Heart left ventricle (tissue), 16 donors: ENCODE measurements around the gene MRPL9. TPM values are rescaled to one million over a fixed set of nuclear protein-coding genes. Genes with fewer than 3 reads are reported as not detected.

Experiments used
- ATAC-seq, 4 donors: fragments of 200-7000 bp; cut with Tn5 transposase; one replicate each; pipeline ENCODE4 v1.9.1; 2020 to 2022; ENCODE audit warnings: moderate library complexity in 4 of 4, mild to moderate bottlenecking in 3 of 4, moderate number of reproducible peaks in 1 of 4
- DNase-seq, 5 donors: peaks; one replicate each; pipeline ENCODE4 v3.0.0-alpha.2; 2020
- H3K27ac ChIP-seq, 12 donors: fragments of 200-600 bp; sonication (generic) in 4 of 12; one replicate each; pipeline versions ENCODE4 v1.5.0 to v1.8.0; 2016 to 2022; ENCODE audit warnings: mild to moderate bottlenecking in 2 of 12
- H3K27me3 ChIP-seq, 9 donors: fragments of 200-600 bp; sonication (generic) in 2 of 9; one replicate each; pipeline versions ENCODE4 v1.5.1 to v1.8.0; 2016 to 2022; ENCODE audit warnings: mild to moderate bottlenecking in 3 of 9
- H3K36me3 ChIP-seq, 9 donors: fragments of 200-600 bp; sonication (generic) in 2 of 9; one replicate each; pipeline versions ENCODE4 v1.5.0 to v1.8.0; 2018 to 2022; ENCODE audit warnings: mild to moderate bottlenecking in 2 of 9
- H3K4me1 ChIP-seq, 12 donors: fragments of 200-600 bp; sonication (generic) in 4 of 12; one replicate each; pipeline versions ENCODE4 v1.5.0 to v1.8.0; 2016 to 2022; ENCODE audit warnings: mild to moderate bottlenecking in 3 of 12
- H3K4me3 ChIP-seq, 12 donors: fragments of 200-600 bp; sonication (generic) in 4 of 12; one replicate each; pipeline versions ENCODE4 v1.5.0 to v1.8.0; 2017 to 2022; ENCODE audit warnings: mild to moderate bottlenecking in 9 of 12, moderate library complexity in 4 of 12
- H3K9me3 ChIP-seq, 12 donors: fragments of 200-600 bp; sonication (generic) in 4 of 12; one replicate each; pipeline versions ENCODE4 v1.5.0 to v1.8.0; 2016 to 2022; ENCODE audit warnings: mild to moderate bottlenecking in 1 of 12
- POLR2A ChIP-seq, 2 donors: fragments of 450-650 bp; IDR thresholded peaks; one replicate each; pipeline ENCODE4 v1.6.1; 2017; ENCODE audit warnings: antibody characterized with exemption in 2 of 2, mild to moderate bottlenecking in 2 of 2, moderate library complexity in 2 of 2
- WGBS, 4 donors: extraction: QIAGEN DNeasy Blood & Tissue Kit in 2 of 4; methylation state at CpG; one replicate each; pipeline versions ENCODE4 v1.1.5 to v1.1.7; 2013 to 2018; 5-methylcytosine and 5-hydroxymethylcytosine counted together
- intact Hi-C, 10 donors: fragments of 100-400 bp; cut with DNase I; formaldehyde crosslinking; loops; one replicate each; pipeline versions ENCODE4 v1.11.1 to v1.14.2; 2022
- polyA plus RNA-seq, 2 donors: library from polyadenylated mRNA; stranded (reverse); fragments of 200-250 nt; gene quantifications; one replicate each; pipeline ENCODE4 v1.2.3, GENCODE V29; 2013
- total RNA-seq, 9 donors: library from RNA; depleted of rRNA in 2 of 9; stranded (reverse); fragments of >200 nt in 2 of 9; fragmentation: NEBNext Ultra II Directional in 3 of 9; extraction: Animal tissue kit (Norgen Biotek cat#: 25700) in 3 of 9; gene quantifications; one replicate each; pipeline versions ENCODE4 v1.1.0 to v1.2.4, GENCODE V29; 2016 to 2023
- TF ChIP-seq, protein P1 (sequence below), 12 donors: fragments of 200-600 bp; sonication (generic) in 4 of 12; IDR thresholded peaks; one replicate each; pipeline versions ENCODE4 v1.5.0 to v1.8.0; 2018 to 2022; ENCODE audit warnings: antibody characterized with exemption in 12 of 12, mild to moderate bottlenecking in 5 of 12
- donor health status: ischemic (EF 13 %, LVEDD 7.1; RV severe dilation, severe dysfunction).
- donor health status: healthy with polysubstance abuse.
- donor health status: DM: no; HTN: yes; CAD: no.
- donor health status: DM: no; HTN: no; CAD: no.
- donor health status: ischemic (EF 25% LVEDD 6.9; RV normal size, moderate dysfunction).
- donor health status: ischemic (EF 25% LVEDD 5.7; RV mildly dilated, moderate dysfunction).
- donor health status: healthy.
- donor health status: DM: yes; HTN: yes; CAD: no.
- donor health status: ischemic (EF 35%, LVEDD 5.7; RV mildly dilated, moderate dysfunction).
- donor health status: nonischemic (EF 11% LVEDD 7.7; RV severe dilation, severe dysfunction).
- donor health status: DM: yes; HTN: yes; CAD: no.
- donor health status: PGD.
- donor health status: ischemic (EF 29% LVEDD 5.4; RV normal size, mild dysfunction).
- donor health status: nonischemic (EF 23%, LVEDD 6.1; RV moderate dilation, normal function).

Gene MRPL9
- total and polyA plus RNA-seq, 11 donors: 35.8 to 57.9 (median 46.3) TPM

DNA sequence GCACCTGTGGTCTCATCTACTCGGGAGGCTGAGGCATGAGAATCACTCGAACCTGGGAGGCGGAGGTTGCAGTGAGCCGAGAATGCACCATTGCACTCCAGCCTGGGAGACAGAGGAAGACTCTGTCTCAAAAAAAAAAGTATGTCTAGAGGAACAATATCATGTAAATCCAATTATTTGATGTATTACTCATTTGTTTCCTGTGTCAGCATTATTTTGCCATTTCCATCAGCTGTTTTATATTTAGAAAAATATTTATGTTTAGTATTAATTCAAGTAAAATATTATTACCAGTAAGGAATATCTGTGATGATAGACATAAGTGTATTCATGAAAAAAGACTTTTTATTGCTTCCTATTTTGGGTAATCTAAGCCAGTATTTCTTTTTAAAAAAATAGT lies 14.0 kb upstream of the MRPL9 start:
- DNase-seq: no peak
- 95 to 99% (median 96%) methylated on average over 4 of the region's 4 CpGs for WGBS, 4 donors
- Histone ChIP-seq H3K4me3 (no peak overlapping the region), H3K27ac (no peak overlapping the region), H3K9me3 (no peaks in the 10 kb centered on the region), H3K4me1 (no peaks in the 10 kb centered on the region), H3K27me3 (no peaks in the 10 kb centered on the region), H3K36me3 (peaks cover 0 to 78% (median 60%) of the 10 kb centered on the region in 9 donors)
- ATAC-seq: no peak
- intact Hi-C loops: no loop called here
- no peak for TF ChIP-seq POLR2A (IDR thresholded peaks at IDR 0.05)
- TF ChIP-seq, protein P1, sequence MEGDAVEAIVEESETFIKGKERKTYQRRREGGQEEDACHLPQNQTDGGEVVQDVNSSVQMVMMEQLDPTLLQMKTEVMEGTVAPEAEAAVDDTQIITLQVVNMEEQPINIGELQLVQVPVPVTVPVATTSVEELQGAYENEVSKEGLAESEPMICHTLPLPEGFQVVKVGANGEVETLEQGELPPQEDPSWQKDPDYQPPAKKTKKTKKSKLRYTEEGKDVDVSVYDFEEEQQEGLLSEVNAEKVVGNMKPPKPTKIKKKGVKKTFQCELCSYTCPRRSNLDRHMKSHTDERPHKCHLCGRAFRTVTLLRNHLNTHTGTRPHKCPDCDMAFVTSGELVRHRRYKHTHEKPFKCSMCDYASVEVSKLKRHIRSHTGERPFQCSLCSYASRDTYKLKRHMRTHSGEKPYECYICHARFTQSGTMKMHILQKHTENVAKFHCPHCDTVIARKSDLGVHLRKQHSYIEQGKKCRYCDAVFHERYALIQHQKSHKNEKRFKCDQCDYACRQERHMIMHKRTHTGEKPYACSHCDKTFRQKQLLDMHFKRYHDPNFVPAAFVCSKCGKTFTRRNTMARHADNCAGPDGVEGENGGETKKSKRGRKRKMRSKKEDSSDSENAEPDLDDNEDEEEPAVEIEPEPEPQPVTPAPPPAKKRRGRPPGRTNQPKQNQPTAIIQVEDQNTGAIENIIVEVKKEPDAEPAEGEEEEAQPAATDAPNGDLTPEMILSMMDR (IDR thresholded peaks at IDR 0.05): no peak

DNA sequence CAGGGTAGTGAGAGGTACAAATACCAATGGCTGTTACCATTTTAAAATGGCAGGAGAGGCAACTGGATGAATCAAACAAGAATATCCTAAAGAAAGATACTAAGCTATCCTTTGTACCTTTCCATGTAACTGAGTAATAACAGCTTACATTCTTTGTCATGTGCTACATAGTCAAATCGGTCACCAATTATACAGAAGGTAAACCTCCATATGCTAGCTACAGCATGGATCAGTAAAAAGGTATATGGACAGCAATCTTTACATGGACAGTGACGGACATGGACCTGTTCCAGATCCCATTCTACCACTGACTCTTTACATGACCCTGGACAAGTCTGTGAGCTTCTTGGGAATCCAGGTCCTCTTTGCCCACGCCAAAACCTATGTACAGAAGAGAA lies 13.4 kb upstream of the MRPL9 start:
- no peak for ATAC-seq
- Histone ChIP-seq H3K4me3 (no peak overlapping the region), H3K27ac (no peak overlapping the region), H3K36me3 (peaks cover 0 to 72% (median 58%) of the 10 kb centered on the region in 9 donors), H3K4me1 (no peaks in the 10 kb centered on the region), H3K27me3 (no peaks in the 10 kb centered on the region), H3K9me3 (no peaks in the 10 kb centered on the region)
- TF ChIP-seq, protein P1 (IDR thresholded peaks at IDR 0.05): no peak
- TF ChIP-seq POLR2A (IDR thresholded peaks at IDR 0.05): no peak
- DNase-seq: no peak
- intact Hi-C loops: no loop called here
- 79 to 96% (median 89%) methylated on average over 3 of the region's 3 CpGs for WGBS, 4 donors

DNA sequence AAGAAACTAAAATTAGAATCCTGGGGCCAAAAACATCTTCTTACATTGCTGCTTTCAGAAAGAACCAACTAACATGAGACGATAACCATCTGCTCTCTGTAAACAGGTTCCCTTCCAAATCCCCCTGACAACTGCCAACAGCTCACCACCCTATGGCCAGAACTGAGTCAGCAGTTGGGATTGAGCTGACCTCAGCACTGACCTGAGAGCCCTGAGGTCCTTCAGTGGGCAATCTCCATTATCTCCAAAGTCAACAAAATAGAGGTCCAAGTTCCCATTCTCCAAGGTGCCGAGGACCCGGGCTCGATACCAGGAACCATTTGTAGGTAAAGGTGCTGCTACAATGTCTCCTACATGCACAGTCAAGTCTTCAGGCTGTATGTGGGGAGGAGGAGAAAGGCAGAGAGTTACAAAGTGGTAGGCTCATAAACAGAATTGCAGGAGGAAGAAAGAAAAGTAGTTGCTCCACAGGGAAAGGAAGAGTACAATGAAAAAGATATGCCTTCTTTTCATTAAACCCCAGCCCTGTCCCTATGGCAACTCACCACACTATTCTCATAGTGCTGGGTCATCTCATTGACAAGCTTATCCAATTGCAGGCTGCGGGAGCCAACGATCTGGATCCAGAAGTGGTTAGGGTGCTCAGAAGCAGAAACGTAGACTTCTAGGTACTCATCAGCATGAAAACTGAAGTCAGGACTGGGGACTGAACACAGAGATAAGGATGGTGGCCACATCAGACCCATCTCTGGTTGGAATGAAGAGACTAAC lies 12.8 kb upstream of the MRPL9 start:
- no peak overlapping the region for H3K27ac ChIP-seq
- peaks cover 0 to 72% (median 57%) of the 10 kb centered on the region in 9 donors for H3K36me3 ChIP-seq
- H3K27me3 ChIP-seq: no peaks in the 10 kb centered on the region
- intact Hi-C loops: no loop called here
- no peaks in the 10 kb centered on the region for H3K4me1 ChIP-seq
- TF ChIP-seq, protein P1 (IDR thresholded peaks at IDR 0.05): no peak
- no peak for TF ChIP-seq POLR2A (IDR thresholded peaks at IDR 0.05)
- H3K4me3 ChIP-seq: no peak overlapping the region
- no peaks in the 10 kb centered on the region for H3K9me3 ChIP-seq
- DNase-seq (no peak), ATAC-seq (no peak)
- WGBS, 4 donors: 94 to 96% (median 94%) methylated on average over 7 of the region's 7 CpGs

DNA sequence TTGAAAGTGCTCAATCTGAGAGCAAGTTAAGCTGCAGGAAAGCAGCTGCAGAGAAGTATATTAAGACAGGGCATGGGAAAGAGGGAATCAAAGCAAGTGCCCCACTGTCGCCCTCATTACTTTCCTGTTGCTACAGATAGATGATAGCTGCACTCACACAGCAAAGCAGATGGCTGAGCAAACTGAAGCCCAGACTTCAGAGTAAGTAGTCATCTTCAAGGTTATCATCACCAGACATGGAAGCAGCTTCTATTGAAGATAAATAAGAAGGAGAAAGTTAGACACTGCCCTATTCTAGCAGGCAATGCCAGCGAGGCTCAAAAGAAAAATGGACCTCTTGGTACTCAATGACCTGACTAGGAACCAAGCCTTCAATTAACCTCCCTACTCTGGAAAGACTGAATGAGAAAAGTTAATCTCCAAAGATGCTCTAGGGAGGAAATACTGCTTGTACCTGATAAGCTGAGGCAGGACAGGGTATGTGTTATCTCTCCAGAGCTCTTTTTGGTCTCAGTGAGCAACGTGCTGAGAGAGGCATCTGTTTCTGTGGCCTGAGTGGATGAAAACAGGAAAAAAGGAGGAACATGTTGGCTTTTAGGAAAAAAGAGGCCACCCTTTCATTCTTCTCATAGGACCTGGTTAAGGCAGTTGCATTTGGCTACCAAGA lies 11.1 kb upstream of the MRPL9 start:
- Histone ChIP-seq H3K27me3 (no peaks in the 10 kb centered on the region), H3K4me1 (no peaks in the 10 kb centered on the region), H3K4me3 (no peak overlapping the region), H3K27ac (no peak overlapping the region), H3K36me3 (peaks cover 0 to 59% (median 41%) of the 10 kb centered on the region in 9 donors), H3K9me3 (no peaks in the 10 kb centered on the region)
- ATAC-seq (no peak), DNase-seq (no peak)
- 57 to 82% (median 71%) methylated on average over 3 of the region's 3 CpGs for WGBS, 4 donors
- intact Hi-C loops: no loop called here
- TF ChIP-seq POLR2A (IDR thresholded peaks at IDR 0.05): no peak
- TF ChIP-seq, protein P1 (IDR thresholded peaks at IDR 0.05): no peak
